Measurements from ENCODE around the gene ZNF785. TPM values are rescaled to one million over a fixed set of nuclear protein-coding genes. Genes with fewer than 3 reads are reported as not detected.
A peak's percentile ranks its signal among the peaks of the same experiment; 100 is the strongest.
"Not testable (repeated sequence)": the region's sequence is repeated elsewhere in the genome, so short reads cannot be mapped to it uniquely, and the experiment has no call there.

ZNF785 gene
- polyA plus RNA-seq, 1 donor from 2014 or later: 2.9 TPM

- Mint-ChIP-seq H3K4me3 (peak overlapping the region; percentile 93 to 99 (median 98)), H3K9me3 (no peaks in the 10 kb centered on the region), H3K36me3 (no peaks in the 10 kb centered on the region), H3K27me3 (no peaks in the 10 kb centered on the region), H3K4me1 (peaks cover 12 to 16% (median 15%) of the 10 kb centered on the region in 3 donors), H3K27ac (peak overlapping the region; percentile 51 to 98 (median 98))
These were observed 23.8 kb upstream of the ZNF785 start for GRCh38 chr16:30609002-30609925.

- H3K4me1 Mint-ChIP-seq: peaks cover 7 to 13% (median 10%) of the 10 kb centered on the region in 3 donors
- no peaks in the 10 kb centered on the region for H3K36me3 Mint-ChIP-seq
- no peak overlapping the region for H3K4me3 Mint-ChIP-seq
- no peaks in the 10 kb centered on the region for H3K27me3 Mint-ChIP-seq
- H3K9me3 Mint-ChIP-seq: no peaks in the 10 kb centered on the region
- H3K27ac Mint-ChIP-seq: no peak overlapping the region
These were observed 20.5 kb upstream of the ZNF785 start for GRCh38 chr16:30606004-30606403.

- H3K36me3 Mint-ChIP-seq: no peaks in the 10 kb centered on the region
- peaks cover 2 to 8% (median 3%) of the 10 kb centered on the region in 3 donors for H3K4me1 Mint-ChIP-seq
- no peaks in the 10 kb centered on the region for H3K27me3 Mint-ChIP-seq
- no peak overlapping the region for H3K27ac Mint-ChIP-seq
- H3K9me3 Mint-ChIP-seq: no peaks in the 10 kb centered on the region
- H3K4me3 Mint-ChIP-seq: peak overlapping the region in 1 of 4 donors; percentile 51
These were observed 19.7 kb upstream of the ZNF785 start for GRCh38 chr16:30605158-30605557.

- no peak overlapping the region for H3K27ac Mint-ChIP-seq
- no peaks in the 10 kb centered on the region for H3K36me3 Mint-ChIP-seq
- H3K9me3 Mint-ChIP-seq: no peaks in the 10 kb centered on the region
- H3K4me1 Mint-ChIP-seq: peaks cover 0 to 7% (median 3%) of the 10 kb centered on the region in 3 donors
- H3K4me3 Mint-ChIP-seq: peak overlapping the region in 1 of 4 donors; percentile 41
- no peaks in the 10 kb centered on the region for H3K27me3 Mint-ChIP-seq
These were observed 18.9 kb upstream of the ZNF785 start for GRCh38 chr16:30604316-30604947.

- no peak overlapping the region for H3K27ac Mint-ChIP-seq
- H3K27me3 Mint-ChIP-seq: no peaks in the 10 kb centered on the region
- H3K4me1 Mint-ChIP-seq: peaks cover 0 to 4% (median 2%) of the 10 kb centered on the region in 3 donors
- no peak overlapping the region for H3K4me3 Mint-ChIP-seq
- no peaks in the 10 kb centered on the region for H3K36me3 Mint-ChIP-seq
- H3K9me3 Mint-ChIP-seq: no peaks in the 10 kb centered on the region
These were observed 18.4 kb upstream of the ZNF785 start for GRCh38 chr16:30603945-30604315.

- no peaks in the 10 kb centered on the region for H3K9me3 Mint-ChIP-seq
- H3K4me3 Mint-ChIP-seq: peak overlapping the region in 1 of 4 donors; percentile 71
- no peaks in the 10 kb centered on the region for H3K36me3 Mint-ChIP-seq
- no peaks in the 10 kb centered on the region for H3K27me3 Mint-ChIP-seq
- peaks cover 0 to 4% (median under 1%) of the 10 kb centered on the region in 3 donors for H3K4me1 Mint-ChIP-seq
- H3K27ac Mint-ChIP-seq: no peak overlapping the region
These were observed 17.2 kb upstream of the ZNF785 start for GRCh38 chr16:30602616-30603277.

GRCh38 chr16:30601966-30602365 is 16.5 kb upstream of the ZNF785 start:
- no peak overlapping the region for H3K4me3 Mint-ChIP-seq
- no peak overlapping the region for H3K27ac Mint-ChIP-seq
- peaks cover 0 to 4% (median 0%) of the 10 kb centered on the region in 3 donors for H3K4me1 Mint-ChIP-seq
- H3K9me3 Mint-ChIP-seq: no peaks in the 10 kb centered on the region
- H3K27me3 Mint-ChIP-seq: no peaks in the 10 kb centered on the region
- no peaks in the 10 kb centered on the region for H3K36me3 Mint-ChIP-seq

GRCh38 chr16:30600929-30601328 is 15.4 kb upstream of the ZNF785 start:
- Mint-ChIP-seq H3K4me3 (no peak overlapping the region), H3K4me1 (peaks cover 0 to 4% (median 0%) of the 10 kb centered on the region in 3 donors), H3K9me3 (no peaks in the 10 kb centered on the region), H3K27ac (no peak overlapping the region), H3K36me3 (no peaks in the 10 kb centered on the region), H3K27me3 (no peaks in the 10 kb centered on the region)

- no peaks in the 10 kb centered on the region for H3K36me3 Mint-ChIP-seq
- H3K4me3 Mint-ChIP-seq: peak overlapping the region in 1 of 4 donors; percentile 34
- no peak overlapping the region for H3K27ac Mint-ChIP-seq
These were observed 14.7 kb upstream of the ZNF785 start for GRCh38 chr16:30600215-30600614.

GRCh38 chr16:30592871-30593270 is 7.4 kb upstream of the ZNF785 start:
- no peak overlapping the region for H3K4me3 Mint-ChIP-seq
- no peak overlapping the region for H3K27ac Mint-ChIP-seq
- H3K4me1 Mint-ChIP-seq: no peaks in the 10 kb centered on the region
- no peaks in the 10 kb centered on the region for H3K27me3 Mint-ChIP-seq
- H3K36me3 Mint-ChIP-seq: peaks cover 2% of the 10 kb centered on the region
- peaks cover 0 to 2% (median 0%) of the 10 kb centered on the region in 3 donors for H3K9me3 Mint-ChIP-seq

More at GRCh38 chr16:30600215-30600614, 14.7 kb upstream of the ZNF785 start:
- Mint-ChIP-seq H3K9me3 (no peaks in the 10 kb centered on the region), H3K27me3 (no peaks in the 10 kb centered on the region), H3K4me1 (peaks cover 0 to 4% (median 0%) of the 10 kb centered on the region in 3 donors)

GRCh38 chr16:30590869-30591268 is 5.4 kb upstream of the ZNF785 start:
- H3K36me3 Mint-ChIP-seq, H3K27me3 Mint-ChIP-seq, H3K9me3 Mint-ChIP-seq: not testable (repeated sequence)

GRCh38 chr16:30589582-30589981 is 4.1 kb upstream of the ZNF785 start:
- not testable (repeated sequence) for H3K36me3 Mint-ChIP-seq, H3K27ac Mint-ChIP-seq, H3K27me3 Mint-ChIP-seq, H3K4me3 Mint-ChIP-seq, H3K9me3 Mint-ChIP-seq
- peaks cover 8 to 14% (median 8%) of the 10 kb centered on the region in 3 donors for H3K4me1 Mint-ChIP-seq

More at GRCh38 chr16:30590869-30591268, 5.4 kb upstream of the ZNF785 start:
- H3K27ac Mint-ChIP-seq, H3K4me1 Mint-ChIP-seq, H3K4me3 Mint-ChIP-seq: not testable (repeated sequence)

- Mint-ChIP-seq H3K4me3 (no peak overlapping the region), H3K27ac (no peak overlapping the region), H3K36me3 (peaks cover 2% of the 10 kb centered on the region), H3K9me3 (no peaks in the 10 kb centered on the region), H3K27me3 (no peaks in the 10 kb centered on the region), H3K4me1 (peaks cover 8 to 17% (median 12%) of the 10 kb centered on the region in 3 donors)
These were observed 3.2 kb upstream of the ZNF785 start for GRCh38 chr16:30588651-30589050.

GRCh38 chr16:30585022-30585399 is 486 bp downstream of the ZNF785 start:
- Mint-ChIP-seq H3K9me3 (no peaks in the 10 kb centered on the region), H3K36me3 (no peaks in the 10 kb centered on the region), H3K4me1 (peaks cover 12 to 18% (median 12%) of the 10 kb centered on the region in 3 donors), H3K27ac (peak overlapping the region in 2 of 3 donors; percentile 44 to 93), H3K4me3 (peak overlapping the region; percentile 11 to 95 (median 89)), H3K27me3 (no peaks in the 10 kb centered on the region)

Data from IgD-negative memory B cell (primary cell).